HL-60 (cell line): Measurements from ENCODE around the gene ZNF416.

Source experiments
- DNase-seq, 2 experiments: peaks; one replicate each; pipeline ENCODE4 v3.0.0-alpha.2; 2010 to 2020; ENCODE audit warnings: low read depth in 1 of 2, low spot score in 1 of 2
- H3K27ac ChIP-seq: fragments of 250-450 bp; sonication (Bioruptor Pico); replicated peaks from 2 replicates; pipeline ENCODE4 v1.5.1; 2020; ENCODE audit warnings: mild to moderate bottlenecking, moderate library complexity
- H3K27me3 ChIP-seq: fragments of 250-450 bp; sonication (Bioruptor Pico); 2 replicates; pipeline ENCODE4 v1.5.1; 2021; ENCODE audit warnings: mild to moderate bottlenecking, moderate library complexity; ENCODE audit not compliant: insufficient read depth, poor library complexity, severe bottlenecking
- H3K4me3 ChIP-seq: replicated peaks from 2 replicates; pipeline ENCODE4 v1.5.1; 2011; ENCODE audit warnings: mild to moderate bottlenecking, control low read depth, low read length; ENCODE audit not compliant: insufficient read depth
- CTCF ChIP-seq: IDR thresholded peaks from one replicate; pipeline ENCODE4 v1.5.1; 2011; ENCODE audit warnings: low read length, control low read depth, inconsistent platforms; ENCODE audit not compliant: insufficient read depth
- GABPA ChIP-seq: IDR thresholded peaks from 2 replicates; pipeline ENCODE4 v1.6.1; 2012; ENCODE audit warnings: low read depth
- POLR2AphosphoS5 ChIP-seq: IDR thresholded peaks from 2 replicates; pipeline ENCODE4 v1.6.1; 2012; ENCODE audit warnings: low read depth
- REST ChIP-seq: IDR thresholded peaks from 2 replicates; pipeline ENCODE4 v1.6.1; 2012; ENCODE audit warnings: low read depth; ENCODE audit not compliant: insufficient replicate concordance
- SPI1 ChIP-seq: IDR thresholded peaks from 2 replicates; pipeline ENCODE4 v1.6.1; 2012; ENCODE audit warnings: low read depth, mild to moderate bottlenecking, borderline replicate concordance

Gene ZNF416

GRCh38 chr19:57583104-57583520 is 4.4 kb upstream of the ZNF416 start:
- TF ChIP-seq REST (no peak), SPI1 (no peak), CTCF (no peak), GABPA (no peak), POLR2AphosphoS5 (no peak)
- no peak overlapping the region for H3K27ac ChIP-seq
- DNase-seq, result no peak
- H3K4me3 ChIP-seq, result no peak overlapping the region
- H3K27me3 ChIP-seq, result no peaks in the 10 kb centered on the region

- H3K4me3 ChIP-seq, result no peak overlapping the region
- H3K27ac ChIP-seq, result no peak overlapping the region
- TF ChIP-seq SPI1 (no peak), CTCF (no peak), REST (no peak), POLR2AphosphoS5 (no peak), GABPA (no peak)
- DNase-seq, result no peak
- no peaks in the 10 kb centered on the region for H3K27me3 ChIP-seq
Measured at GRCh38 chr19:57576661-57577060, 2.0 kb downstream of the ZNF416 start.

GRCh38 chr19:57572415-57572947 is 6.2 kb downstream of the ZNF416 start:
- no peak for TF ChIP-seq POLR2AphosphoS5
- TF ChIP-seq REST, result no peak
- no peak for TF ChIP-seq SPI1
- TF ChIP-seq CTCF, result no peak
- TF ChIP-seq GABPA, result no peak
- Histone ChIP-seq H3K27me3 (no peaks in the 10 kb centered on the region), H3K4me3 (no peak overlapping the region), H3K27ac (no peak overlapping the region)
- DNase-seq, result no peak
